ENCODE results near the gene LRSAM1.

DNA sequence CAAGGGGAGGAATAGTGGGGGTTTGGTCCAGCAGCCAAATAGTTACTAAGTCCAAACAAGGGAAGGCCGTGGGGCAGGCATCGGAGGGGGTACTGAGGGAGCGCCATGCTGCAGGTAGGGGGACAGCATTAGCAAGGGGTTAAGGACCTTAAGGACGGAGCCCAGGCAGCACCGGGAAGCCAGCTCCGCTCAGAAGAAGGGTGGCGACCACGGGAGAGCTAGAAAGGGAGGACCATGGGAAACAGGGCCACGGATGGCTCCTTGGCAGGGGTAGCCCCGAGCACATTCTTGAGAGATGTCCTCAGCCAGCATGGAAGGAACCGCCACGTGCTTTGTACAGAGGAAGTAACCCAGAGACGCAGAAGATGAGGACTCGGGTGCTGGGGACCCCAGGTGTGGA is 84.5 kb downstream of the LRSAM1 start:
- TF ChIP-seq POLR2AphosphoS5 (IDR thresholded peaks at IDR 0.05; ENCODE audit: borderline replicate concordance, low read depth, low read length) (no peak), EZH2 (IDR thresholded peaks at IDR 0.05) (no peak)

Measured in SK-N-MC (cell line).